KMS-11 (cell line): Measurements from ENCODE around the gene SP140L.
A peak's percentile ranks its signal among the peaks of the same experiment; 100 is the strongest.

ENCODE experiments used
- H2AFZ ChIP-seq: fragments of 200-600 bp; sonication (generic); 2 replicates; pipeline ENCODE4 v1.6.1; 2016; ENCODE audit warnings: antibody characterized with exemption, mixed run types, low read depth
- H3K27ac ChIP-seq: fragments of 200-600 bp; sonication (generic); 2 replicates; pipeline ENCODE4 v1.6.1; 2016; ENCODE audit warnings: mild to moderate bottlenecking, mixed run types
- H3K27me3 ChIP-seq: fragments of 200-600 bp; sonication (generic); 2 replicates; pipeline ENCODE4 v1.6.1; 2017; ENCODE audit warnings: mild to moderate bottlenecking, low read depth, mixed run types, moderate library complexity; ENCODE audit not compliant: insufficient read depth
- H3K36me3 ChIP-seq: fragments of 200-600 bp; sonication (generic); 2 replicates; pipeline ENCODE4 v1.6.1; 2017; ENCODE audit warnings: mild to moderate bottlenecking, mixed run types; ENCODE audit not compliant: insufficient read depth
- H3K4me1 ChIP-seq: fragments of 200-600 bp; sonication (generic); 2 replicates; pipeline ENCODE4 v1.6.1; 2016; ENCODE audit warnings: mild to moderate bottlenecking, low read depth, mixed run types; ENCODE audit not compliant: poor library complexity, severe bottlenecking
- H3K4me2 ChIP-seq: fragments of 200-600 bp; sonication (generic); 2 replicates; pipeline ENCODE4 v1.7.0; 2016; ENCODE audit warnings: mild to moderate bottlenecking, mixed run types
- H3K4me3 ChIP-seq: fragments of 200-600 bp; sonication (generic); IDR thresholded peaks from 2 replicates; pipeline ENCODE4 v1.6.1; 2017; ENCODE audit warnings: low read depth, low read length, mixed read lengths; ENCODE audit not compliant: insufficient read depth
- H3K79me2 ChIP-seq: fragments of 200-600 bp; sonication (generic); 2 replicates; pipeline ENCODE4 v1.6.1; 2016; ENCODE audit warnings: low read depth, mixed run types; ENCODE audit not compliant: insufficient read depth
- H3K9ac ChIP-seq: fragments of 200-600 bp; sonication (generic); 2 replicates; pipeline ENCODE4 v1.6.1; 2016; ENCODE audit warnings: mild to moderate bottlenecking, mixed run types
- H4K20me1 ChIP-seq: fragments of 200-600 bp; sonication (generic); 2 replicates; pipeline ENCODE4 v1.6.1; 2016; ENCODE audit warnings: mild to moderate bottlenecking, mixed run types; ENCODE audit not compliant: insufficient read depth
- CTCF ChIP-seq: fragments of 200-600 bp; sonication (generic); conservative IDR thresholded peaks from 2 replicates; pipeline ENCODE4 v1.6.1; 2017; ENCODE audit warnings: low read depth, mild to moderate bottlenecking, antibody characterized with exemption, low read length, moderate library complexity, mixed read lengths

SP140L gene

GRCh38 chr2:230296917-230297316 is 30.1 kb upstream of the SP140L start:
- Histone ChIP-seq H3K4me3 (no peak overlapping the region), H2AFZ (no peak overlapping the region), H3K27me3 (no peaks in the 10 kb centered on the region), H3K4me1 (peaks cover 13% of the 10 kb centered on the region), H3K4me2 (peak overlapping the region; percentile 20; the same call in 1 of the 2 replicates), H3K79me2 (no peaks in the 10 kb centered on the region), H3K36me3 (no peaks in the 10 kb centered on the region), H3K27ac (no peak overlapping the region), H3K9ac (no peak overlapping the region), H4K20me1 (no peaks in the 10 kb centered on the region)
- TF ChIP-seq CTCF: no peak

- H3K4me2 ChIP-seq: no peak overlapping the region
- no peak overlapping the region for H2AFZ ChIP-seq
- no peaks in the 10 kb centered on the region for H3K27me3 ChIP-seq
- H4K20me1 ChIP-seq: no peaks in the 10 kb centered on the region
- H3K36me3 ChIP-seq: no peaks in the 10 kb centered on the region
- no peak overlapping the region for H3K4me3 ChIP-seq
- H3K27ac ChIP-seq: no peak overlapping the region
- H3K79me2 ChIP-seq: no peaks in the 10 kb centered on the region
- peaks cover 13% of the 10 kb centered on the region for H3K4me1 ChIP-seq
- TF ChIP-seq CTCF: no peak
- no peak overlapping the region for H3K9ac ChIP-seq
Measured at GRCh38 chr2:230299618-230300017, 27.4 kb upstream of the SP140L start.

GRCh38 chr2:230305416-230306275 is 21.3 kb upstream of the SP140L start:
- no peak for TF ChIP-seq CTCF
- Histone ChIP-seq H3K4me3 (no peak overlapping the region), H2AFZ (no peak overlapping the region), H3K36me3 (no peaks in the 10 kb centered on the region), H3K79me2 (no peaks in the 10 kb centered on the region), H4K20me1 (no peaks in the 10 kb centered on the region), H3K27me3 (no peaks in the 10 kb centered on the region), H3K4me1 (no peaks in the 10 kb centered on the region), H3K4me2 (no peak overlapping the region), H3K9ac (no peak overlapping the region), H3K27ac (no peak overlapping the region)

GRCh38 chr2:230306474-230306873 is 20.5 kb upstream of the SP140L start:
- TF ChIP-seq CTCF: no peak

More at GRCh38 chr2:230306474-230306873, 20.5 kb upstream of the SP140L start:
- no peak overlapping the region for H3K4me2 ChIP-seq
- H3K36me3 ChIP-seq: no peaks in the 10 kb centered on the region
- H4K20me1 ChIP-seq: no peaks in the 10 kb centered on the region
- no peaks in the 10 kb centered on the region for H3K79me2 ChIP-seq
- no peaks in the 10 kb centered on the region for H3K4me1 ChIP-seq
- no peak overlapping the region for H3K9ac ChIP-seq
- H3K27ac ChIP-seq: no peak overlapping the region
- no peak overlapping the region for H2AFZ ChIP-seq
- H3K4me3 ChIP-seq: no peak overlapping the region
- H3K27me3 ChIP-seq: no peaks in the 10 kb centered on the region
